Pons (tissue), 1 donor: Measurements from ENCODE around the gene CDK2AP2.
"Not testable (repeated sequence)": the region's sequence is repeated elsewhere in the genome, so short reads cannot be mapped to it uniquely, and the experiment has no call there.

Experiments used
- DNase-seq: peaks from one replicate; pipeline ENCODE4 v3.0.0-alpha.2; 2016; ENCODE audit warnings: low spot score

The CDK2AP2 gene

GRCh38 chr11:67523556-67524479 lies 15.9 kb upstream of the CDK2AP2 start:
- DNase-seq, result no peak

GRCh38 chr11:67522844-67523555 lies 15.0 kb upstream of the CDK2AP2 start, which contains the start of gene CABP2:
CABP2 (minus strand) TSS chr11:67523446; CDS start chr11:67523326, 120 bp downstream.
- DNase-seq, result no peak

- no peak for DNase-seq
Observed at GRCh38 chr11:67522338-67522737, 14.4 kb upstream of the CDK2AP2 start.

DNA sequence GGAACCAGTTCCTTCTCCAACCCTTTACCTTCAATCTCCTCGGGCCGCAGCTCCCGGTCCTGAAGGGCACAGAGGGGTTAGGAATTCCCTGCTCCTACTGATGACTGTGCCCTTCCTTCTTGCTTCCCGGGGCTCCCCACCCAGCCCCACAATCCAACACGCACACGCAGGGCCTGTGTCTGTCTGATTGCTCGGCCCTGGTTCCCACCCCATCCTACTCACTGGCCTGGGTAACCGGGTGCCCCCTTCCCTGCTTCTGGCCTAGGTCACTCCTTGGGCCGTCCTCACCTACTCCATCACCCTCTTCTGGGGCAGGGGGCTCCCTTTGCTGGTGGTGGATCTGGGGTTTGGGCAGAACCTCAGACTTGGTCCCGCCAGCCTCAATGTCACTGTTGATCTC lies 14.0 kb upstream of the CDK2AP2 start:
- no peak for DNase-seq

GRCh38 chr11:67520856-67521824 lies 13.2 kb upstream of the CDK2AP2 start:
- no peak for DNase-seq

GRCh38 chr11:67519726-67520125 lies 11.8 kb upstream of the CDK2AP2 start:
- no peak for DNase-seq

DNA sequence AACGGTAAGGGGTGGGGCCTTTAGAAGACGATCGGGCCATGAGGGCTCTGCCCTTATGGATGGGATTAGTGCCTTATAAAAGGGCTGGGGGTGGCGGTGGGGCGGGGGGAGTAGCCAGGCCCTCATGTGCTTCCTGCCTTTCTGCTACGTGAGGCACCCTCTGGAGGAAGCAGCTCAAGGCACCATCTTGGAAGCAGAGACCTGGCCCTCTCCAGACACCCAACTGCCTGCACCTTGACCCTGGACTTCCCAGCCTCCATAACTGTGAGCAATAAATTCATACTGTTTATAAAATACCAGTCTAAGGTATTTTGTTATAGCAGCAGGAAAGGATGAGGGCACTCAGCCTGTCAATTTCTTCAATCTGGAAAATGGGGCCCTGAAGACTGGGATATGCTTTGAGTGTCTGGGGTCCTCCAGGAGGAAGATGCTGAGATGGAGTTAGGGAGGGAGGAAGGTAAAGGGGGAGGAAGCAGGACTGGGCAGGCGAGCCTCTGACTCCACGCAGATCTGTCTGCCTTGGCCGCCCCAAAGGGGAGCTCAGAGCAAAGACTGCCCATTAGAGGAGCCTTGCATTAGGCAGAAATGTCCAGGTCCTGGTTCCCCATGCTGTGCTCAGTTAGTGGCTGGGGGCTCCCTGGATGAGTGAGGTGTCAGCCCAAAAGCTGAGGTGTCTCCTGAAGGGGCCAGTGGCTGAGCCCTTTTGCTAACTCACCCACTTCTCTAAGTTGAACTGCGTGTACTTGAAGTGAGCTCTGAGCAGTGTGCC lies 10.0 kb upstream of the CDK2AP2 start:
- DNase-seq, result no peak

GRCh38 chr11:67516806-67517205 lies 8.8 kb upstream of the CDK2AP2 start:
- DNase-seq, result no peak

GRCh38 chr11:67514116-67514515 lies 6.2 kb upstream of the CDK2AP2 start:
- DNase-seq, result no peak

- DNase-seq, result not testable (repeated sequence)
Observed at GRCh38 chr11:67511558-67511957, 3.6 kb upstream of the CDK2AP2 start.

DNA sequence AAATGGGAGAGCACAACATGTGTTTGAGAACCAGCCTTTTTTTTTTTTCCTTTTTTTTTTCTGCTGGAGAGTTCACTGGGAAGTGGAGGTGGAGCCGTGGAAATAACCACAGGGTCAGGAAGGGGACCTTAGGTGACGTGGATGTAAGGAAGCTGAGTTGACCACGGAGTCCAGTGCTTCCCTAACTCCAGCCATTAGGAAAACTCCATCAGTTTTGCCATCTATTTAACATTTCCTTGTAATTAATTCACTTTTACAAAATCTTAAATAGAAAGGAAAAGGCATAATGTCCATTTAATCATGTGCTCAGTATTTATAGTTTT lies 2.0 kb upstream of the CDK2AP2 start:
- DNase-seq, result no peak

- peak; percentile 94 for DNase-seq
Observed at GRCh38 chr11:67508486-67509121, 642 bp upstream of the CDK2AP2 start.

DNA sequence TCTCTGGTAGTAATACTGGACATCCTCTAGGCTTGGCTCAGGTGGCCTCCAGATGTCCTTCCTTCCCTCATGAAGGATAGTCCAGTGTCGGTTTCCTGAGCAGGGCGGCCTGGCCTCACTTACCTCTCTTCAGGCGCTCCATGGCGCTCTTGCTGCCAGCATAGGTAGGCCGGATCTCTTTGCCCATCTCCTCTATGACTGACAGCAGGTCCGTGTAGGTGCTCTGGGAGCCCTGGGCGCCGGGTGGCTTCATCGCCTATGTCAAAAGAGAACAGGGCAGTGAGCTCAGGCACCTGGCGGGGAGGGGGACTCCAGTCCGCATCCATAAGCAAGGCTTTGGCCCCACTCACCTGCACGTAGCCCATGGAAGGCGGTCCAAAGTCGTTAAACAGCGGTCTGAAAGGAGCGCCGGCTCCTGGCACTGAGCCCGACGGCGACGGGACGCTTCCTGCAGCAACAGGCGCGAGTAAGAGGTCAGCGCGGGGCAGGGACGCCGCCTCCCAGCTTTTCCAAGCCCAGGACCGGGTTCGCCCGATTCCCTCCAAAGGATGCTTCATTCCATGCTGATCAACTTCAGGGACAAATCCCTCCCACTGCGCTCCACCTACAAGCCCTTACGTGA lies 609 bp downstream of the CDK2AP2 start:
- no peak for DNase-seq

DNA sequence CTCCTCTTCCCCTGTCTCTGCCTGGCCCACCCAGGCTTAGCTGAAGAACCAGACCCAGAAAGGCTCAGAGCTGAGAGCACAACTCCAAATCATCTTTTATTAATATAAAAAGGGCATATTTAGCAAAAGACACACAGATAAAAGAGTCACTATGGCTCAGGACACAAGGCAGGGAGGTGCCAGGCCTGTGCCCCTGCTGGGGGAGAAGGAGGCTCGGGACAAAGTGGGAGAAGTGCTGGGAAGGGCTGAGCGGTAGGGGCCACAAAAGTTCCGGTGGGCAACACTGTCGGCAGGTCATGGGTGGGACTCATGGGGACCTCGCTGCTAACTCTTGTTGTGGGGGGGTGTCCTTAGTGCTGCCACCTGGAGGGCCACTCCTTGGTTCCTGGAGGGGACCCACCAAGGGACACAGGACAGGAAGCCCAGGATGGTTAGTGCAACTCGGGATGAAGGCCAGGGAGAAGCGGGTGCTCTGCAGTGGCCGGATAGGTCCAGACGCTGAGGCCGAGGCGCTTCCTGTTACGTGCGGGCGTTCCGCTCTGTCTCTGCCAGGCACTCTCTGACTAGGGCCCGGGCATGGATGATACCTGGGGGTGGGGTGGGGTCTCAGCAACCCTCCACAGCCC lies 1.4 kb downstream of the CDK2AP2 start:
- DNase-seq, result no peak

- peak; percentile 85 for DNase-seq
Observed at GRCh38 chr11:67505605-67506396, 2.2 kb downstream of the CDK2AP2 start.

DNA sequence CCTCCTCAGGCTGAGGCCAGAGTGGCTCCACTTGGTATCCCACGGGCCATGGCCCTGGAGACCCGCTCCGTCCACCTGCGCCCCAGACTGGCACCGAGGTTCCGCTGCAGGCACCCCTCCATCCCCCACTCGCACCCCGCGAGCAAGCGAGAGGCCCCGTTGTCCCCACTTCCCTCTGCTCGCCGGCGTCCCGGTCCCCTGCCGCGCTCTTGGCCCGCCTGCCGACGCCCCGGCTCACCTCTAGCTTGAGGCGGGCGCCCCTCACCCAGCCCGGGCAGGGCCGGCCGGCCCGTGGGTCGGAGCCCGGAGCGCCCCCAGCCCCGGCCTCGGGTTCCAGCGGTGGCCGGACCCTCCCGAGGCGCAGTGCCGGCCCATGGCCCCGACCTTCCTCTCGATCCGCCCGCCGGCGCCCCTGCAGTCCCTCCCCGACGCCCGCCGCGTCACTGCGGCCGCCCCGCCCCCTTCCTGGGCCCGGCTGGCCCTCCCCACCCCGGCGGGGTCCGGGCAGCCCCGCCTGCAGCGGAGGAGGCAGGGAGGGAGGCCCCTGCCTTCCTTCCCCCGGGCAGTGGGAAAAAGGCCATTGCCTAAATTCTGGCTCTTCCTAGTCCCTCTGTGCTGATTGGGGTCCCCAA lies 2.9 kb downstream of the CDK2AP2 start, which contains the start of gene PITPNM1:
Gene PITPNM1, minus strand, starts transcription at position 414 of the 632 bp plus-strand sequence. CDS start 1,183 bp downstream, outside the sequence.
- DNase-seq, result peak; percentile 32

DNA sequence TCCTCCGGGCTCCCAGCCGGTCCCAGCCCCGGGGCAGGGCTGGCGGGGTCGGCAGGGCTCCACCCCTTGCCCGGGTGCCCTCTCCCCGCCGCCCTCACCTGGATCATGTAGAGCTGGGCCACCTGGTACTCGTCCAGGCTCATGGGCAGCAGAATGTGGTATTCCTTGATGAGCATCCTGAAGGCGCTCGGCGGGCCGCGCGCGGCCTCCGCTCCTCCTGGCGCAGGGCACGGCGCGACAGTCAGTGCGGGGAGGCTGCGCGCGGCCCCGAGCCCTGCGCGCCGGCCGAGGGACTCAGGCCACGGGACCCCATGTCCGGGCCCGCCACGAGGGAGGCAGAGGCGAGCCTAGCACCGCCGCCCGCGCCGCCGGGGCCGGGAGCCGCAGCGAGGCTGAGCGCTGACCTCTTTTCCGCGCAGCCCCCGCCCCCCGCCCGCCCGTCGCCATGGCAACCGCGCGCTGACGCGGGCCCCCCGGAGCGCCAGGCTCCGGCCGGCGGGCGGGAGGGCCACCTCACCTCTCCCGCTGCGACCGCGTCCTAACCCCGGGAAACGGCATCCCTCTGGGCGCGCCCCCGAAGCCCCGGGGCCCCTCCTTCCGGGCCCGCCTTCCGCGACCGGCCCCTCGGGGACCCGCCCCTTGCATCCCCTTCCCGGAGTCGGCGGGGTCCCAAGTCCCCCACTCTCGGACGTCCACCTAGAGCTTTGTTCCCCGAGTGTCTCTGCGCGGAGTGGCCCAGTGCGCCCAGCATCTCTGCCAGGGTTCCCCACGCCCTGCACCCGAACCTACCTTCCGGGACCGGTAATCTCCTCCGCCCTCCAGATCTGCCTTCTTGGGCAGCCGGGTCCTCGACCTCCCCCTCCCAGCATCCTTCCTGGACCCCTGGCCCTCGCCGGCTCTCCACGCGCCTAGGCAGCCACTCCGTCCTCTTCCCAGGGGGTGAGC lies 3.7 kb downstream of the CDK2AP2 start:
- no peak for DNase-seq
